HL-60 (cell line): ENCODE measurements around the gene CFAP69.

ENCODE experiments used
- GABPA ChIP-seq: IDR thresholded peaks from 2 replicates; pipeline ENCODE4 v1.6.1; 2012; ENCODE audit warnings: low read depth
- POLR2AphosphoS5 ChIP-seq: IDR thresholded peaks from 2 replicates; pipeline ENCODE4 v1.6.1; 2012; ENCODE audit warnings: low read depth
- REST ChIP-seq: IDR thresholded peaks from 2 replicates; pipeline ENCODE4 v1.6.1; 2012; ENCODE audit warnings: low read depth; ENCODE audit not compliant: insufficient replicate concordance
- SPI1 ChIP-seq: IDR thresholded peaks from 2 replicates; pipeline ENCODE4 v1.6.1; 2012; ENCODE audit warnings: low read depth, mild to moderate bottlenecking, borderline replicate concordance
- TF ChIP-seq, protein P1 (sequence below): IDR thresholded peaks from one replicate; pipeline ENCODE4 v1.5.1; 2011; ENCODE audit warnings: low read length, control low read depth, inconsistent platforms; ENCODE audit not compliant: insufficient read depth

GRCh38 chr7:90349305-90349704, 104.3 kb downstream of the CFAP69 start:
- TF ChIP-seq SPI1, result no peak
- TF ChIP-seq, protein P1, sequence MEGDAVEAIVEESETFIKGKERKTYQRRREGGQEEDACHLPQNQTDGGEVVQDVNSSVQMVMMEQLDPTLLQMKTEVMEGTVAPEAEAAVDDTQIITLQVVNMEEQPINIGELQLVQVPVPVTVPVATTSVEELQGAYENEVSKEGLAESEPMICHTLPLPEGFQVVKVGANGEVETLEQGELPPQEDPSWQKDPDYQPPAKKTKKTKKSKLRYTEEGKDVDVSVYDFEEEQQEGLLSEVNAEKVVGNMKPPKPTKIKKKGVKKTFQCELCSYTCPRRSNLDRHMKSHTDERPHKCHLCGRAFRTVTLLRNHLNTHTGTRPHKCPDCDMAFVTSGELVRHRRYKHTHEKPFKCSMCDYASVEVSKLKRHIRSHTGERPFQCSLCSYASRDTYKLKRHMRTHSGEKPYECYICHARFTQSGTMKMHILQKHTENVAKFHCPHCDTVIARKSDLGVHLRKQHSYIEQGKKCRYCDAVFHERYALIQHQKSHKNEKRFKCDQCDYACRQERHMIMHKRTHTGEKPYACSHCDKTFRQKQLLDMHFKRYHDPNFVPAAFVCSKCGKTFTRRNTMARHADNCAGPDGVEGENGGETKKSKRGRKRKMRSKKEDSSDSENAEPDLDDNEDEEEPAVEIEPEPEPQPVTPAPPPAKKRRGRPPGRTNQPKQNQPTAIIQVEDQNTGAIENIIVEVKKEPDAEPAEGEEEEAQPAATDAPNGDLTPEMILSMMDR, result no peak
- no peak for TF ChIP-seq POLR2AphosphoS5
- no peak for TF ChIP-seq REST
- no peak for TF ChIP-seq GABPA
